NCI-H2081 treated with DMSO at 0.1 percent for 48 hours (cell line): ENCODE measurements around the gene CBL.

Experiments
- DNase-seq: peaks from one replicate; lab custom pipeline; 2025; lab: John Stamatoyannopoulos, UW

CBL gene

DNA sequence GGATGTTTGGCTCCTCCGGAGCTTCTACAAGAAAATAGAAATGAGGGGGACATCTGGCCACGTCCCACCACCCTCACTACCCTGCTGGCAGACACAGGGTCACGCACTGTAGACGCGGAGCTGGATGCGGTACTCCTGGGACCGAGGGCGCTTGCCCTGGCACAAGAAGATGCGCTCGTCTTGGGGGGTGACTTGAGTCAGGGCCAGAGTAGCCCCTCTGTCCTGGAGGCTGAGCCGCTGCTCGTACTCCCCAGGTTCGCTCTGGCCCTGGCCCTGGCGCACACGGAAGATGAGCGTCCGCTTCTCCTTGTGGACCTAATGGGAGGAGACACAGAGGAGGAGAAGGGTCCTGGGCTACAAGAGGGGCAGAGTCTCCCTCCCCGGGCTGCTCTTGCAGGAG is 108.6 kb downstream of the CBL start:
- DNase-seq, result no peak

DNA sequence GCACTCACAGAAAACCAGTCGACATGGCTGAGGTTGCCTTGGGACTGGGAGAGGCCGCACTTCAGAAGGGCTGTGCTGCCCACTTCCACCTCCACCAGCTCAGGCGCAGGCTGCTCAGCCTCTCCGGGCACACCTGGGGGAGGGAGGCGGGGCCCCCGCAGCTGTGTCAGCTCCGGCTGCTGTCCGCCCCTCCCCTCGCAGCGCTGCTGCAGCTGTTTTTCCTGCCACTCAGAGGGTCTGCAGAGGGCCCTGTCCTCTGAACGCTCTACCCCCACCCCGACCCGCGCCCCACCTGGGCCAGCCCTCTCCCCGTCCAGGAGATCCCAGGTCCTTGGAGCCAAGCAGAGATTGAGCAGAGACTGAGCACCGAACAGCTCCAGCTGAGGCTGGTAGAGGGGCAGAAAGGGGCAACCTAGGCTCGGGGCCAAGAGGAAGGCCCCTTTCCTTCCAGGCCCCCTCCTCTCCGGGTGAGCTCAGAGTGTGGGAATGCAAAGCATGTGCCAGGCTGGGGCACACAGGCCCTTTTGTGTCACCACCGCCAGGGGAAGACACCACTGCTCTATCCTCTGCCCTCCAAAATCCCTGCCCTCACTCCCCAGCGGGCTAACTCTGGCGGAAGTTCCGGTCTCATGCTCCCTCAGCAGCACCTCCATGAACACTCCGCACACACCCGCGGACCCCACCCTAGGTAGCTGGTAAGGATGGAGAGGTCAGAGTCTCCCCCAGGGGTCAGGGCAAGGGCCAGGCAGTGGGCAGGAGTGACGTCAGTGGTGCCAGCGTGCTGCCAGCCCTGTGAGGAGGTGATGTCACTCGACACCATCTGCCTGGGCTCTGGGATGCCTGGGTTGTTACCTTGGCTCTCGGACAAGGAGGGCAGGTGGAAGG is 109.2 kb downstream of the CBL start:
- no peak for DNase-seq

DNA sequence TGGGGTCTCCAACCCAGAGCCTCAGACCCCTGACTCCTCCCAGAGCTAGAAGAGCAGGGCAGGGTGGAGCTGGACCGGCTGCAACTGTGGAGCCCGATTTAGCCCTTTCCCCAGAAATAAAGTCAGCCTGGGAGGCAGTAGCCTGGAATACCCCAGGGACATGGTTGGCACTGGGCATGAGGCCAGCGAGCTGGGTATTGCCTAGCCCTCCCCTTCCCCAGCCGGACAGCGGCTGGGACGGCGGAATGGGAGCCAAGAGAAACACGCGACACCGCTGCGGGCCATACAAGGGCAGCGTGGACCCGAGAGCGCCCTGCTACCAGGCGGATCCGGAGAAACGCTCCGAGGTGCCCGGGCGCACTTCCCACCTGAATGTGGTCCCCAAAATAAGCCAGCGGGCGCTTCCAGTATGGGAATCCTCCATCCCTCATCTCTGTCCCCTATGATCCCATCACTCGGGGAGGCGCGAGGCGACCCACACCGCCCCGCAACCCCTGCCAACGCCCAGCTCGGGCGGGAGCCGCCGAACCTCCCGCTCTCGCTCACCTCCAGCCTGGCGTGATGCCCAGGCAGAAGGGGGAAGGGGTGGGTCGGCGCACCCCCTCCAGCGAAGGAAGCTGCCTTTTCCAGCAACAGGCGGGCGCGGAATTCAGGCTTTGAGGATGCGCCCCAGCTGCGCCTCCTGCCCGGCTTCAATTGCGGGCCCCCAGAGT is 110.0 kb downstream of the CBL start:
- peak; percentile 21 for DNase-seq

DNA sequence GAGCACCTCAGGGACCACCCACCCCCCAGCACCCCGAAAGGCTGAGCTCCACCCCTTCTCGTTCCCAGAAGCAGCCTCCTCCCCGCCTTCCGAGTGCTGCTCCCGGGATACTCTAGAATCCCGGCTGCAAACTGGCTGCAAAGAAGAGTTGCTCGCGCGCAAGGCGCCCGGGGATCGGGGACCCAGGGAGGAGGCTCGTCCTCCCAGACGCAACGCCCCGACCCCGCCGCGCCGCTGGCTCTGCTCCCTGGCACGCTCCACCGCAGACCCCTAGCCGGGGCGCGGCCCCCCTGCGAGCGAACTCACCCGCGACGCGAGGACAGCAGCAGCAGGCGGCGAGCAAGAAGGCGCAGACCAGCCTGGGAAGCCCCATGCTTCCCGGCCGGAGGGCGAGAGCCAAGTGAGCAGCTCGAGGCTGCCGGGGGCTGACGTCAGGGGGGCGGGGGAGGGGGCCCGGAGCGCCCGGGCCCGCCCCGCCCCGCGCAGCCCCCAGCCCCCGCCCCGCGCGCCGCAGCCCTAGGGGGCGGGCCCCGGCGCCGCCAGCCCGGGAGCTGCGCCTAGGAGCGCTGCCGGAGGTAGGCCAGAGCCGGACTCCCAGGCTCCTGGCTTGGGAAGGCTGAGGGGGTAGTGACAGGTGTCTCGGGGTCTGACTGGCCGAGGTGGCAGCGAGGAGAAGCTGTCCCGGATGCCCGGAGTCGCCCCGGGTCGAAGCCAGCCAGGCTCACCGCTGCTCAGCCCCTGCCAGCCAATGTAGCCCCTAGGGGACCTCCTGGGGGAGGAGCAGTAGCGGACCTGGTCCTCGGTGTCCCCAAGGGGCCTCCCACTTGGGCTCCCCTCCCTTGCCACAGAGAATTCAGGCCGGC is 110.8 kb downstream of the CBL start, which contains the start of gene MCAM:
Gene MCAM (minus strand): TSS at position 402 of the 863 bp plus-strand sequence. CDS start 29 bp downstream, at position 373.
- no peak for DNase-seq

DNA sequence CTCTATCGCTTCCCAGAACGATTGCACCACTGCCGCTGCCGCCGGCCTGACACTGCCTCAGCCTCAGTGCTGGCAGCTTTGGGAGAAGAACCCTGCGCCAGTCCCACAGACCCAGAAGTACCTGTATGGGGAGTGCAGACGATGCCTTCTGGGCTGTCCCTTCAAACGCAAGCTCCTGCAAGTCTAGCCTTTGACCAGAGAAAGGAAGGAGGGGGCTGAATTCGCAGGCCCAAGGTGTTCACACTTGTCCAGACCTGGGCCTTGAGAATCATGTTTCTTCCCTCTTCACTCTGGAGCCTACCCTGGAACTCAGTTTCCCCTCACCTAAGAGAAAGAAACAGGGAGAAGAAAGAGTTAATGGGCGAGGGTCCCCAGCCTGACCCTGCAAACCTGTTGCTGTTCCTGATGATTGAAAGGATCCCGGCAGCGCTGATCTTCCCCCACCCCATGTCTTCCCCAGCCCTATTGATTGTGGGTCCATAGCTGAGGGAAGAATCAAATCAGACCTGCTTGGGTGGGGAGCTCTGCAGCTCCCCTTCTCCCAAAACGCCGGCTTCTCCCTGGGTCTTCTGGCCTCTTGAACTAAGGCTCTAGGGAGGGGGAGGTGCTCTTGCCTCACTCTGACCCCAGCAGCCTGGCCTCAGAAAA is 111.6 kb downstream of the CBL start:
- DNase-seq, result no peak

DNA sequence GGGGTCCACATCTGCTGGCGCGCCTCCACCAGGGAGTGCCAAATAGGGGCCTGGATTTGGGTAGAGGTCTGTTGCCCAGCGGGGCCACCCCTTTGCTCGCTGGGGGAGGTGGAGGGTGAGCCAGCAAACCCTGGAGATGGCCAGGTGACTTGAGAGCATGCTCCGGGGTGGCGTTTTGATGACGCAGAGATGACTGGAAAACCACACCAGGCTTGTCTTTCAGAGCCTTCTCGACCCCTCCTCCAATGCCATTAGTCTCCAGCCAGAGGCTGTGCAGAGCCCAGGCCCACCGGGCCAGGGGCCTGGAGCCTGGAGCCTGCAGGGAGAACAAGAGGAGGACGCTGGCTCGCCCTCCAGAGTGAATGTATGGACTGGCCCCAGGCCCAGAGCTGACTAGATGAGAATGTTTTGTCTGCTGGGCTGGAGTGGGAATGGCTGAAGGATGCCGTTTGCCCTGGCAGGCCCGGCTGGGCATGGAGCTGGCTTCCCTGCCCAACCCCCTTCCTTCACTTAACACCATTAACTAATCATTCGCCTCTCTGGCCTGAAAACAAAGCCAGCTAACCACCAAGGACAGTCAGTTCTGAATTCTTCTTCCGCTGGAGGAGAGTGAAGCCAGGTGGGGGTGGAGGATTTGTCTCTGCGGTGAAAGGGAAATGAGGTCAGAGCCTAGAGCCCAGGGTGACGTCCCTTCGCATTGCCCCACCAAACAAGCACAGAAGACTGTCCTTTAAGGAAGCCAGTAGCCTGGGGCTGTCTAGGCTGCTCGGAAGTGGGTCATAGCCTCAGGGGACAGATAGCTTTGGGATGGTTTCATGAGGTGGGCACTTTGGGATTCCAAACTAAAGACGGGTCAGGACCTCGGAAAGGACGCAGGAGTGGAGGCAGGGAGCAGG is 112.3 kb downstream of the CBL start:
- no peak for DNase-seq

DNA sequence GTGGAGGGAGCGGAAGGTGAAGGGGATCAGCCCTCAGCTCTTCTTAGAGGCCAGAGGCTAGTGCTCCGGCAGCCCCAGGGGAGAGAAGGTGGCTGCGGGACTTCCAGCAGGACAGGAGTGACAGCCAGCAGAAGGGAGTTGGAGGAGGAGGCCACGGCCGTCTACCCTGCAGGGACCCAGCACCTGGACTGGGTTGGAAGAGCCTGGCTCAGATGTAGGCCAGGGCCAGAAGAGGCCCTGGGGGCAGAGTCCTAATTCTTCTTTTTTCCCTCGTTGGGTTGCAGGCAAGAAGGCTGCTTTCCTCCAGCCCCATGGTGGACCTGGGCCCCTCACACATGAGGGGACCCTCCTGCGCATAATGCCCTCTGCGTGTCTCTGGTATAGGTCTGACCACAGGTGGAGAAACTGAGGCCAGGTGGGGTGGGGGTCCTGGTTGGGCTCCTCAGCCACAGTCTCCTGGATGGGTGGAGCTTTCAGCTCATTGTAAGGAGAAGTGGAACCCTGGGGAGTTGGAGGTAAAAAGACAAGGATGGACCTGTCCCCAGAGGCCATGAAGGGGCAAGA is 113.1 kb downstream of the CBL start:
- no peak for DNase-seq

DNA sequence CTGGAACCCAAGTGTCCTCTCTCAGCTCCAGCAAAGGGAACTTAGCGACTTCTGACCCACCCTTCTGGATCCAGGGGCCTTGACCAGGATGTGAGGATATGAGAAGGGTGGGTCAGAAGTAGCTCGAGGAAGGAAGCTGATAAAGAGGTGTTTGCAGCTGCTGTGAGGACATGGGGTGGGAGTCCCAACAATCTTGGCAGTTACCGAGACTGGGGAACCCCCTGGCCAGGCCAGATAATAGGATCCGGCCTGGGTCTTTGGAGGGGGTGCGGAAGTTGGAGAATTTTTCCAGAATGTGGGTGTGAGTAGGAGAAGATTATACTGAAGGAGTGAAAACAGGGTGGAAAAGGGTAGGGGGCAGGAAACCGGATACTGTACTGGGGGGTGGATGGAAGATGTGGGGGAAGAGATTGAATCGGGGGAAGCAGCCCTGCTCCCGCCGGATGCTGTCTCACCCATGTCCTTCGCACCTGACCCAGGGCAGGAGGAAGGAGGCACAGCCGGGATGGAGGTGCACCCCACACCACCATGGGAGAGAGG is 113.6 kb downstream of the CBL start:
- no peak for DNase-seq

DNA sequence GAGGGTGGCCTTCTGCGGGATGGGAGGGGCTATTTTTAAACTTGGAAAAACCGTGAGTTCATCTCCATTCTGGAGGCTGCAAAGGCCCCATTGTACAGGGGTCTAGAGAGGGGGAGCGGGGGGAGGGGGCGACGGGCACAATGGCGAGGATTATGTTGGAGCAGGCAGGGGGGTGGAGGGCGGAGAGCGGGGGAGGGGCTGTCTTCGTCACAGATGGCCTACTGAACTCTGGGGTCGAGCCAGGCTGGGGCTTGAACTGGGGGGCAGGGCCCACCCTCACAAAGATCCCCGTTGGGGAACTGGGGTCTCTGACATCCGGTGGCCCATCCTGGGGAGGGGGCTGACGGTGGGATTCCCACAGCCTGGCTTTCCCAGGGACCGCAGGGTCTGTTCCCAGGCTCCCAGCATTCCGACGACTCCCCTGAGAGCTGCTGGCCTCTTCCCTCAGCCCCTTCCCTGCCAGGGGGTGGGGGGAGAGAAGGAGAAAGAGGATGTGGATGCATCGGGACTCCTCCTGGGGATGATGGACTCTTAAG is 114.2 kb downstream of the CBL start:
- DNase-seq, result no peak

DNA sequence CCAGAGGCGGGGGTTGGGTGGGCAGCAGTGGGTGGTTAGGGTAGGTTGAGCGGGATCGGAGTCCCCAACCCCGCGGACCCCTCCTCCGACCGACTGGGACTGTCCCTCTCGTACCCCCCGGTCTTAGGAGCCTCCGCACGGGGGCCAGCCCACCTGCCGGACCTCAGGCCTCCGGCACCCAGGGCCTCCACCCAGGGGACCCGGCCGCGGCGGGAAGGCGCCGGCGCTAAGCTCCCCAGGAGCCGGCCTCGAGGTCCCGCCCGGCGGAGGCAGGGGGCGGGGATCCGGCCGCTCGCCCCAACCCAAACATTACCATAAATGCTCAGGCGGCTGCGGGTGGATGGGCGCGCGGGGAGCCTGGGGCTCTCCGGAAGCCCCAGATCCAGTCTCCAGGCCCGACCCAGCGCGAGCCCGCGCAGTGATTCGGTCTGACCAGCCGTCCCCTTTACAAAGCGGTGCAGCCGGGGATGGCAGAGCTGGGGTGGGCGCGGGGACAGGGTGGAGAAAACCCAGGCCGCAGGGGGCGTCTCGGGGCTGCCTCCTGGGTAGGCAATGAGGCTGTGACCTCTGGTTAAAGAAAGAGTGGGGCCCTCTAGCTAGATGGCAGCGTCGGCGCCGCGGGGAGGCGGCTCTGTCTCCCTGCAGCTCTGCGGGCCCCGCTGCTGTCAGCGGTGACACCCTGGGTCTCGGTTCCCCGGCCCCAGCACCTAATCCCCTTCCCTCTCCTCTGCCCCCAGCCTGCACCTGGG is 114.8 kb downstream of the CBL start:
- no peak for DNase-seq

DNA sequence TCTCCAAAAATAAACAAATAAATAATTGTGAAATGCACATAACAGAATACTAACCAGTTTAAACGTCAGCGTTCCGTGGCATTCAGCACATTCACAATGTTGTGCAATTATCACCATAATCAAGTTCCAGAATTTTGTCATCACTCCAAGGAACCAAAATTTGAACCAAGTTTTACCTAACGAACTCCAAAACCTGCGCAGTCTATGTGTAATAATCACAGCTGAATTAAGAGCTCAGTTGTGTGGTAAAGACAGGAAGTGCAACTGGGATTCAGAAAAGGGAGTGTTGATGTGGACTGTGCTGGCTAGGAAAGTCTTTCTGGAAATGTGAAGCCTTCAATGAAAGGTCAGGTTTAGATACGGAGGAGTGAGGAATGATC is 116.2 kb downstream of the CBL start:
- no peak for DNase-seq

DNA sequence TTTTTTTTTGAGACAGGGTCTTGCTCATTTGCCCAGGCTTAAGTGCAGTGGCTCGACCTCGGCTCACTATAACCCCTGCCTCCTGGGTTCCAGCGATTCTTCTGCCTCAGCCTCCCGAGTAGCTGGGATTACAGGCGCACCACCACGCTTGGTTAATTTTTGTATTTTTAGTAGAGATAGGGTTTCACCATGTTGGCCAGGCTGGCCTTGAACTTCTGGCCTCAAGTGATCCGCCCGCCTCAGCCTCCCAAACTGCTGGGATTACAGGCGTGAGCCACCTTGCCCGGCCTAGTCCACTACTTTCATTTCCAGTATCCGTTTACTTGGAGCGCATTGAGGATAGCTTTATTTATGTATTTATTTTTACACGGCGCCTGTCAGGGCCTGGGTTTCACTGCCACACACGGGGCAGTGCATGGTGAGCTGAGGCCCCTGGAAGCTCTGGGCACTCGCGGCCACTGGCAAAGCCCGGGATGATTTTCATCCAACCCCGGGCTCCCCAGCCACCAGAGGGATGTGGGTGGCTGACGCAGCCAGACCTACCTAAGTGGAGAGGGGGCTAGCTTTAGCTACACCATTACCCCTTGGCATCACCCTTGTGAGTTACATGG is 116.9 kb downstream of the CBL start:
- no peak for DNase-seq

DNA sequence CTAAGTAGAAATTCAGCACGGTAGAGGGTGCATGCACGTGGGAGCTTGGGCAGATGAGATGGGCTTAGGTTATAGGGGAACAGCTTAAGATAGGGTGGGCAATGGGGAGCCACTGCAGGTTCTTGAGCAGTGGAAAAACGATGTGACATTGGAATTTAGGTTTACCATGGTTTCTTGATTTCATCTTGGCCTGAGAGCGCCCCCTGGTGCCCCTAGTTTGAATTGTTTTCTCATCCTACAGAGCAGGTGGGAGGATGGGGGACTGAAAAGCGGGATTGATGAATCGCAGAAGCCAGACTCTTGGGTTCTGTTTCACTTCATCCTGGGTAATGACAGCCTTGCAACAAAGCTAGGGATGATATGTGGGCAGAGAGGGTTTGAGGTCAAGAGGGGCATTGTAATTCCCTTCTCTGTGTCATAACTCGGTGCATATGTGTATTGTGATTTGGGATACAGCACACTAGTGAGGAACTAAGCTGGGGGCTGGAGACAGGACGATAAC is 117.4 kb downstream of the CBL start:
- DNase-seq, result peak; percentile 24

DNA sequence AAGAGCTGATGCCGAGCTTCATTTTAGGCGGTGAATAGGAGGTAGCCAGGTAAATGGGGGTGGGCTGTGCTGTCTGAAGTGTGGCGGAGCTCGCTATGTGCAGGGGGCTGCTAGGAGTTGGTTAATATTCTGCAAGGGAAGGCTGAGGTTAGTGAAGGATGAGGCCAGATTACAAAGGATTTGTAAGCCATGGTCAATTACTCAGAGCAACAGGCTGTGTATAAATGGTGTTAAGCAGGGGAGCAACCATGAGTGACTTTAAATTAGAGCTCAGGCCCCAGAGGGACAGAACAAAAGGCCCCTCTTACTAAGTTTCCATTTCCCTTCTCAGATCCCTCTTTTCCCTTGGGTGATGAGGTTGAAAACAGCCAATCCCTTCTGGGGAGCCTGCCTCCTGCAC is 118.0 kb downstream of the CBL start:
- DNase-seq, result no peak

DNA sequence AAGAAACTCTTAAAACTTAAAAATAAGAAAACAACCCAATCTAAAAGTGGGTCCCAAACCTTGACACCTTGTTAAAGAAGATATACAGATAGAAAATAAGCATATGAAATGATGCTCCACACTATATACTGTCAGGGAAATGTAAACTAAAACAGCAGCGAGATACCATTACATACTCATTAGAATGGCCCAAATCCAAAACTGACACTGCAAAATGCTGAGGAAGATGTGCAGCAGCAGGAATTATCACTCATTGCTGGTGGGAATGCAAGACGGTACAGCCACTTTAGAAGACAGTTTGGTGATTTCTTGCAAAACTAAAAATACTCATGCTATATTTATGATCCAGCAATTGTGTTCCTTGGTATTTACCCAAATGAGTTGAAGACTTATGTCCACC is 123.2 kb downstream of the CBL start:
- no peak for DNase-seq

DNA sequence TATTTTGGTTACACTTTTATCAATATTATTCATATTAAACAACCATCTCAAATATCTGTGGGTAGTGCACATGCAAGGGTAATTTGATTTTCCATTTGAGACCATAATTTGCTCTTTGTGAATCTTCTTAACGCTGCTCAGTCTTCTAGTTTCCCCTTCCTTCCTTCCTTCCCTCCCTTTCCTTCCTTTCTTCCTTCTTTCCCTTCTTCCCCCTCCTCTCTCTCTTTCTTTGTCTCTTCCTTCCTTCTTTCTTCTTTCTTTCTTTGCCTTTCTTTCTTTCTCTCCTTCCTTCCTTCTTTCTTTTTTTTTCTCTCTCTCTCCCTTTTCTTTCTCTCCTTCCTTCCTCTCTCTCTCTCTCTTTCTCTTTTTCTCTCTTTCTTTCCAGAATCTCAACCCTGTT is 124.1 kb downstream of the CBL start:
- DNase-seq, result no peak

DNA sequence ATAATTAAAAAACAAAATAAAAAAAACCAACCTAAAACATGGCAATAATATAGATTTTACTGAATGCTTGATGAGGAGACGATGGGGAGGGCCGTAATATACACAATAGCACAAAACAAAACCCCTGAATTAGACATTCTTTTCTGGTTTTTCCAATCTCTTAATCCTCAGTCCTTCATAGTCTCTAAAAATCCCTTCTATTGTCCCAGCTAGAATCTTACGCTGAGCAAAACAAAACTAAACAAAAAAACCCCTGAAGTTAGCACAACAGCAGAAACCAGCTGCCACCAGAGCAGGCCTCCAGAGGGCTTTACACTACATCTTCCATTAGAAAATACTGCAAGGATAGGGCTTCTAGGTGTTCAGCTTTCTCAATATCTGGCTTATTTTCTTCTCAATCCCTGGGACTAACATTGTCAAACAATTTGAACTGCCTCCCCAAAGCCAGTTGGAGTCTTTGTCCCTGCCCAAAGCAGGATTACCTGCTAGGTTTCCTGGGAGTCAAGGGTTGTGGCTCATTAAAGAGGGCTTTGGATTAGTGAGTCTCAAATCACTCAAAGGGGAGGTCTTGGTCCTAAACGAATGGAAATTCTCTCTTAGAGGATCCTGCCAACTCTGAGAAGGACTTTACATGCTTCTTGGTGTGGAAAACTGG is 126.1 kb downstream of the CBL start:
- DNase-seq, result no peak
